GM10248 (cell line): ENCODE data around the gene SGSM1.

Experiments
- CTCF ChIA-PET: fragments of 300-600 bp; sonication (Branson Sonifier 250); formaldehyde crosslinking; extraction: SDS; loops from one replicate; lab custom pipeline; 2021; ENCODE audit warnings: antibody characterized with exemption; lab: Yijun Ruan, JAX
- POLR2A ChIA-PET: fragments of 350-650 bp; sonication (Branson Sonifier 250); formaldehyde crosslinking; extraction: SDS; loops from one replicate; lab custom pipeline; 2020; ENCODE audit warnings: antibody characterized with exemption; lab: Yijun Ruan, JAX
- DNase-seq: peaks from one replicate; pipeline ENCODE4 v3.0.0; 2012; ENCODE audit errors: extremely low spot score
- CTCF ChIP-seq: IDR thresholded peaks from 2 replicates; pipeline ENCODE4 v1.5.1; 2012; ENCODE audit warnings: mild to moderate bottlenecking, low read depth; ENCODE audit errors: extremely low read depth, missing control alignments, control extremely low read depth

The SGSM1 gene

GRCh38 chr22:24776525-24776924, 29.5 kb upstream of the SGSM1 start:
- CTCF ChIA-PET: interaction anchor here (1.2 kb wide), 1 partner anchor 26 kb away, joined by 3 read pairs; no protein-coding TSS in a partner anchor
- DNase-seq: no peak

GRCh38 chr22:24789516-24789915, 16.5 kb upstream of the SGSM1 start:
- TF ChIP-seq CTCF: no peak
- CTCF ChIA-PET: interaction anchor here (1.3 to 5.2 kb wide), 3 partner anchors 9 to 19 kb away, joined by 3 to 25 read pairs (median 4); no protein-coding TSS in a partner anchor
- DNase-seq: no peak
- POLR2A ChIA-PET: no interaction called here

More at GRCh38 chr22:24776525-24776924, 29.5 kb upstream of the SGSM1 start:
- TF ChIP-seq CTCF: no peak
- POLR2A ChIA-PET: no interaction called here

GRCh38 chr22:24791362-24791761, 14.6 kb upstream of the SGSM1 start:
- DNase-seq: no peak
- ChIA-PET POLR2A (no interaction called here), CTCF (interaction anchor here (5.2 kb wide), 1 partner anchor 12 kb away, joined by 25 read pairs; no protein-coding TSS in a partner anchor)
- TF ChIP-seq CTCF: no peak

GRCh38 chr22:24796056-24796455, 10.0 kb upstream of the SGSM1 start:
- ChIA-PET POLR2A (no interaction called here), CTCF (no interaction called here)
- no peak for DNase-seq
- no peak for TF ChIP-seq CTCF

- ChIA-PET CTCF (no interaction called here), POLR2A (no interaction called here)
- TF ChIP-seq CTCF: no peak
- DNase-seq: no peak
Measured at GRCh38 chr22:24796860-24797259, 9.2 kb upstream of the SGSM1 start.

GRCh38 chr22:24801901-24802465, 4.0 kb upstream of the SGSM1 start:
- no peak for DNase-seq
- POLR2A ChIA-PET: no interaction called here
- CTCF ChIA-PET: interaction anchor here (0.6 to 3.4 kb wide), 10 partner anchors 10 to 113 kb away, joined by 3 to 26 read pairs (median 6); no protein-coding TSS in a partner anchor
- TF ChIP-seq CTCF: no peak
